ENCODE results near the gene TSTD1.

- TF ChIP-seq CTCF (IDR thresholded peaks at IDR 0.05) (no peak), EP300 (IDR thresholded peaks at IDR 0.05) (no peak), POLR2AphosphoS5 (IDR thresholded peaks at IDR 0.05) (no peak)
These were observed 29.1 kb downstream of the TSTD1 start for GRCh38 chr1:161009602-161010211.

All from suprapubic skin (tissue), 4 donors.